SK-MEL-5 (cell line): ENCODE measurements around the gene ZDHHC18. TPM values are rescaled to one million over a fixed set of nuclear protein-coding genes. Genes with fewer than 3 reads are reported as not detected.
"Not testable (repeated sequence)": the region's sequence is repeated elsewhere in the genome, so short reads cannot be mapped to it uniquely, and the experiment has no call there.

Experiments
- DNase-seq: peaks from one replicate; pipeline ENCODE4 v3.0.0-alpha.2; 2016; ENCODE audit warnings: low read depth, low spot score
- in situ Hi-C: cut with HindIII; loops from 2 replicates; pipeline ENCODE4 v1.10.0; 2016; ENCODE audit warnings: low sequenced_read_pairs, high pct_unique_total_duplicates, low pct_unique_long_range_greater_than_20kb
- total RNA-seq: library from RNA; depleted of rRNA; stranded (reverse); fragments of >200 nt; shearing (Covaris generic); gene quantifications from 2 replicates; pipeline ENCODE4 v1.2.3, GENCODE V29; 2014

The ZDHHC18 gene
- total RNA-seq, 1 experiment from 2014 or later, result 9.5 TPM

GRCh38 chr1:26873097-26873496 lies 46.6 kb downstream of the ZDHHC18 start:
- in situ Hi-C loops, DNase-seq: not testable (repeated sequence)

- in situ Hi-C loops, result no loop called here
These were observed 48.4 kb downstream of the ZDHHC18 start for GRCh38 chr1:26874896-26875295.

GRCh38 chr1:26877326-26877725 lies 50.8 kb downstream of the ZDHHC18 start:
- in situ Hi-C loops, result no loop called here
- no peak for DNase-seq

More at GRCh38 chr1:26874896-26875295, 48.4 kb downstream of the ZDHHC18 start:
- no peak for DNase-seq

GRCh38 chr1:26879793-26880192 lies 53.3 kb downstream of the ZDHHC18 start:
- in situ Hi-C loops, result no loop called here
- DNase-seq, result no peak

GRCh38 chr1:26881611-26882010 lies 55.1 kb downstream of the ZDHHC18 start:
- DNase-seq, in situ Hi-C loops: not testable (repeated sequence)

- DNase-seq, result no peak
- in situ Hi-C loops, result no loop called here
These were observed 56.4 kb downstream of the ZDHHC18 start for GRCh38 chr1:26882696-26883463.

GRCh38 chr1:26887125-26887524 lies 60.6 kb downstream of the ZDHHC18 start:
- peak; percentile 61 for DNase-seq

GRCh38 chr1:26888231-26888630 lies 61.7 kb downstream of the ZDHHC18 start:
- in situ Hi-C loops, result no loop called here
- no peak for DNase-seq

More at GRCh38 chr1:26887125-26887524, 60.6 kb downstream of the ZDHHC18 start:
- in situ Hi-C loops, result no loop called here

- DNase-seq, result peak; percentile 74
- in situ Hi-C loops, result no loop called here
These were observed 63.3 kb downstream of the ZDHHC18 start, which contains the start of gene GPN2 for GRCh38 chr1:26889551-26890466. Gene GPN2 (minus strand): TSS chr1:26890283. CDS start chr1:26890096, 187 bp downstream.

- no peak for DNase-seq
- in situ Hi-C loops, result no loop called here
These were observed 63.9 kb downstream of the ZDHHC18 start for GRCh38 chr1:26890467-26890796.

GRCh38 chr1:26894263-26894662 lies 67.8 kb downstream of the ZDHHC18 start:
- in situ Hi-C loops, result no loop called here
- DNase-seq, result no peak

GRCh38 chr1:26897351-26897750 lies 70.9 kb downstream of the ZDHHC18 start:
- in situ Hi-C loops, result no loop called here
- DNase-seq, result no peak

- peak; percentile 93 for DNase-seq
- in situ Hi-C loops, result no loop called here
These were observed 73.7 kb downstream of the ZDHHC18 start, which contains the start of gene GPATCH3 for GRCh38 chr1:26900001-26900814. Gene GPATCH3 (minus strand): TSS chr1:26900467. CDS start chr1:26900442, 25 bp downstream.

GRCh38 chr1:26900815-26901511 lies 74.5 kb downstream of the ZDHHC18 start:
- in situ Hi-C loops, result no loop called here
- DNase-seq, result no peak
